ENCODE data around the gene CANX.

Gene CANX

GRCh38 chr5:179771311-179771895, 72.6 kb downstream of the CANX start:
- Histone ChIP-seq H3K4me3 (ENCODE audit: low read length) (no peak overlapping the region), H3K27me3 (ENCODE audit: control insufficient read depth, insufficient read depth, low read length) (no peaks in the 10 kb centered on the region), H3K27ac (ENCODE audit: low read length) (no peak overlapping the region), H3K4me1 (ENCODE audit: control insufficient read depth, low read depth, low read length) (no peaks in the 10 kb centered on the region), H3K9ac (ENCODE audit: low read length) (no peak overlapping the region), H3K36me3 (ENCODE audit: control insufficient read depth, low read depth, low read length) (peaks cover 78% of the 10 kb centered on the region), H3K9me3 (ENCODE audit: control insufficient read depth, low read depth, low read length) (no peaks in the 10 kb centered on the region)

GRCh38 chr5:179772351-179772750, 73.6 kb downstream of the CANX start:
- H3K9me3 ChIP-seq (ENCODE audit: control insufficient read depth, low read depth, low read length) = no peaks in the 10 kb centered on the region
- peaks cover 75% of the 10 kb centered on the region for H3K36me3 ChIP-seq (ENCODE audit: control insufficient read depth, low read depth, low read length)
- no peaks in the 10 kb centered on the region for H3K4me1 ChIP-seq (ENCODE audit: control insufficient read depth, low read depth, low read length)
- H3K27ac ChIP-seq (ENCODE audit: low read length) = no peak overlapping the region
- H3K9ac ChIP-seq (ENCODE audit: low read length) = no peak overlapping the region
- no peaks in the 10 kb centered on the region for H3K27me3 ChIP-seq (ENCODE audit: control insufficient read depth, insufficient read depth, low read length)
- no peak overlapping the region for H3K4me3 ChIP-seq (ENCODE audit: low read length)

GRCh38 chr5:179773686-179774040, 74.9 kb downstream of the CANX start:
- H3K4me3 ChIP-seq (ENCODE audit: low read length) = no peak overlapping the region
- H3K9ac ChIP-seq (ENCODE audit: low read length) = no peak overlapping the region
- H3K27me3 ChIP-seq (ENCODE audit: control insufficient read depth, insufficient read depth, low read length) = no peaks in the 10 kb centered on the region
- peaks cover 82% of the 10 kb centered on the region for H3K36me3 ChIP-seq (ENCODE audit: control insufficient read depth, low read depth, low read length)
- no peaks in the 10 kb centered on the region for H3K4me1 ChIP-seq (ENCODE audit: control insufficient read depth, low read depth, low read length)
- no peak overlapping the region for H3K27ac ChIP-seq (ENCODE audit: low read length)
- no peaks in the 10 kb centered on the region for H3K9me3 ChIP-seq (ENCODE audit: control insufficient read depth, low read depth, low read length)

GRCh38 chr5:179774442-179774841, 75.7 kb downstream of the CANX start:
- Histone ChIP-seq H3K4me3 (ENCODE audit: low read length) (no peak overlapping the region), H3K36me3 (ENCODE audit: control insufficient read depth, low read depth, low read length) (peaks cover 76% of the 10 kb centered on the region), H3K27me3 (ENCODE audit: control insufficient read depth, insufficient read depth, low read length) (no peaks in the 10 kb centered on the region), H3K9me3 (ENCODE audit: control insufficient read depth, low read depth, low read length) (no peaks in the 10 kb centered on the region), H3K27ac (ENCODE audit: low read length) (no peak overlapping the region), H3K9ac (ENCODE audit: low read length) (no peak overlapping the region), H3K4me1 (ENCODE audit: control insufficient read depth, low read depth, low read length) (no peaks in the 10 kb centered on the region)

GRCh38 chr5:179776411-179776938, 77.7 kb downstream of the CANX start:
- H3K27ac ChIP-seq (ENCODE audit: low read length) = no peak overlapping the region
- no peaks in the 10 kb centered on the region for H3K27me3 ChIP-seq (ENCODE audit: control insufficient read depth, insufficient read depth, low read length)
- H3K4me1 ChIP-seq (ENCODE audit: control insufficient read depth, low read depth, low read length) = no peaks in the 10 kb centered on the region
- H3K4me3 ChIP-seq (ENCODE audit: low read length) = no peak overlapping the region
- peaks cover 57% of the 10 kb centered on the region for H3K36me3 ChIP-seq (ENCODE audit: control insufficient read depth, low read depth, low read length)
- H3K9me3 ChIP-seq (ENCODE audit: control insufficient read depth, low read depth, low read length) = no peaks in the 10 kb centered on the region
- no peak overlapping the region for H3K9ac ChIP-seq (ENCODE audit: low read length)

- Histone ChIP-seq H3K36me3 (ENCODE audit: control insufficient read depth, low read depth, low read length) (peaks cover 49% of the 10 kb centered on the region), H3K27ac (ENCODE audit: low read length) (no peak overlapping the region), H3K27me3 (ENCODE audit: control insufficient read depth, insufficient read depth, low read length) (no peaks in the 10 kb centered on the region)
Observed at GRCh38 chr5:179777456-179777855, 78.7 kb downstream of the CANX start.

GRCh38 chr5:179777909-179778308, 79.1 kb downstream of the CANX start:
- no peaks in the 10 kb centered on the region for H3K4me1 ChIP-seq (ENCODE audit: control insufficient read depth, low read depth, low read length)
- H3K4me3 ChIP-seq (ENCODE audit: low read length) = no peak overlapping the region
- no peaks in the 10 kb centered on the region for H3K9me3 ChIP-seq (ENCODE audit: control insufficient read depth, low read depth, low read length)
- H3K27me3 ChIP-seq (ENCODE audit: control insufficient read depth, insufficient read depth, low read length) = no peaks in the 10 kb centered on the region
- no peak overlapping the region for H3K27ac ChIP-seq (ENCODE audit: low read length)
- H3K36me3 ChIP-seq (ENCODE audit: control insufficient read depth, low read depth, low read length) = peaks cover 46% of the 10 kb centered on the region
- no peak overlapping the region for H3K9ac ChIP-seq (ENCODE audit: low read length)

More at GRCh38 chr5:179777456-179777855, 78.7 kb downstream of the CANX start:
- Histone ChIP-seq H3K9ac (ENCODE audit: low read length) (no peak overlapping the region), H3K4me3 (ENCODE audit: low read length) (no peak overlapping the region), H3K9me3 (ENCODE audit: control insufficient read depth, low read depth, low read length) (no peaks in the 10 kb centered on the region), H3K4me1 (ENCODE audit: control insufficient read depth, low read depth, low read length) (no peaks in the 10 kb centered on the region)

GRCh38 chr5:179778591-179778990, 79.8 kb downstream of the CANX start:
- H3K9ac ChIP-seq (ENCODE audit: low read length) = no peak overlapping the region
- H3K36me3 ChIP-seq (ENCODE audit: control insufficient read depth, low read depth, low read length) = peaks cover 40% of the 10 kb centered on the region
- H3K4me1 ChIP-seq (ENCODE audit: control insufficient read depth, low read depth, low read length) = no peaks in the 10 kb centered on the region
- H3K27ac ChIP-seq (ENCODE audit: low read length) = no peak overlapping the region
- H3K9me3 ChIP-seq (ENCODE audit: control insufficient read depth, low read depth, low read length) = no peaks in the 10 kb centered on the region
- no peaks in the 10 kb centered on the region for H3K27me3 ChIP-seq (ENCODE audit: control insufficient read depth, insufficient read depth, low read length)
- no peak overlapping the region for H3K4me3 ChIP-seq (ENCODE audit: low read length)

- no peak overlapping the region for H3K9ac ChIP-seq (ENCODE audit: low read length)
- H3K9me3 ChIP-seq (ENCODE audit: control insufficient read depth, low read depth, low read length) = no peaks in the 10 kb centered on the region
- peaks cover 28% of the 10 kb centered on the region for H3K36me3 ChIP-seq (ENCODE audit: control insufficient read depth, low read depth, low read length)
- H3K27me3 ChIP-seq (ENCODE audit: control insufficient read depth, insufficient read depth, low read length) = no peaks in the 10 kb centered on the region
- no peaks in the 10 kb centered on the region for H3K4me1 ChIP-seq (ENCODE audit: control insufficient read depth, low read depth, low read length)
- H3K27ac ChIP-seq (ENCODE audit: low read length) = no peak overlapping the region
- no peak overlapping the region for H3K4me3 ChIP-seq (ENCODE audit: low read length)
Observed at GRCh38 chr5:179779826-179780225, 81.1 kb downstream of the CANX start.

- H3K4me3 ChIP-seq (ENCODE audit: low read length) = no peak overlapping the region
- no peaks in the 10 kb centered on the region for H3K27me3 ChIP-seq (ENCODE audit: control insufficient read depth, insufficient read depth, low read length)
- no peak overlapping the region for H3K27ac ChIP-seq (ENCODE audit: low read length)
- H3K36me3 ChIP-seq (ENCODE audit: control insufficient read depth, low read depth, low read length) = peaks cover 25% of the 10 kb centered on the region
- no peaks in the 10 kb centered on the region for H3K4me1 ChIP-seq (ENCODE audit: control insufficient read depth, low read depth, low read length)
- no peak overlapping the region for H3K9ac ChIP-seq (ENCODE audit: low read length)
- H3K9me3 ChIP-seq (ENCODE audit: control insufficient read depth, low read depth, low read length) = no peaks in the 10 kb centered on the region
Observed at GRCh38 chr5:179780362-179780761, 81.6 kb downstream of the CANX start.

Measured in iPS-18a (cell line).